ENCODE measurements around the gene DLGAP3. TPM values are rescaled to one million over a fixed set of nuclear protein-coding genes. Genes with fewer than 3 reads are reported as not detected.

Gene DLGAP3
- total and polyA plus RNA-seq, 11 donors: 0.07 to 0.51 (median 0.10) TPM; not detected in 8

- 90 to 96% (median 94%) methylated on average over 3 of the region's 3 CpGs for WGBS, 4 donors
- no peak for DNase-seq
- TF ChIP-seq POLR2A (IDR thresholded peaks at IDR 0.05) (no peak), CTCF (IDR thresholded peaks at IDR 0.05) (no peak)
- Histone ChIP-seq H3K36me3 (peaks cover 0 to 5% (median 0%) of the 10 kb centered on the region in 9 donors), H3K4me1 (peaks cover 3 to 78% (median 46%) of the 10 kb centered on the region in 12 donors), H3K27me3 (no peaks in the 10 kb centered on the region), H3K4me3 (no peak overlapping the region), H3K9me3 (no peaks in the 10 kb centered on the region), H3K27ac (peak overlapping the region in 6 of 12 donors; percentile 23 to 88 (median 28))
- intact Hi-C loops (cut with DNase I): no loop called here
- no peak for ATAC-seq
Measured at GRCh38 chr1:34840426-34840825, 89.0 kb downstream of the DLGAP3 start.

GRCh38 chr1:34839526-34840305, 89.7 kb downstream of the DLGAP3 start:
- peak in 1 of 5 donors; percentile 2 for DNase-seq
- Histone ChIP-seq H3K9me3 (no peaks in the 10 kb centered on the region), H3K36me3 (peaks cover 0 to 5% (median 0%) of the 10 kb centered on the region in 9 donors), H3K27me3 (no peaks in the 10 kb centered on the region), H3K4me1 (peaks cover 3 to 77% (median 41%) of the 10 kb centered on the region in 12 donors), H3K4me3 (no peak overlapping the region), H3K27ac (peak overlapping the region in 6 of 12 donors; percentile 25 to 88 (median 32))
- ATAC-seq: no peak
- intact Hi-C loops (cut with DNase I): loop anchor here in 1 of 10 donors (5.0 kb wide), 1 partner anchor 42 kb away; no protein-coding TSS in a partner anchor
- 75 to 82% (median 78%) methylated on average over 14 of the region's 14 CpGs for WGBS, 4 donors
- TF ChIP-seq POLR2A (IDR thresholded peaks at IDR 0.05): no peak
- TF ChIP-seq CTCF (IDR thresholded peaks at IDR 0.05): no peak

- Histone ChIP-seq H3K4me1 (peaks cover 3 to 64% (median 26%) of the 10 kb centered on the region in 12 donors), H3K27ac (peak overlapping the region in 3 of 12 donors; percentile 9 to 90 (median 85)), H3K9me3 (no peaks in the 10 kb centered on the region), H3K36me3 (peaks cover 0 to 4% (median 0%) of the 10 kb centered on the region in 9 donors), H3K27me3 (no peaks in the 10 kb centered on the region), H3K4me3 (no peak overlapping the region)
- intact Hi-C loops (cut with DNase I): loop anchor here in 1 of 10 donors (5.0 kb wide), 1 partner anchor 36 kb away; no protein-coding TSS in a partner anchor
- ATAC-seq (no peak), DNase-seq (no peak)
- 84 to 100% (median 92%) methylated on average over 1 of the region's 1 CpG for WGBS, 4 donors
- TF ChIP-seq POLR2A (IDR thresholded peaks at IDR 0.05) (no peak), CTCF (IDR thresholded peaks at IDR 0.05) (no peak)
Measured at GRCh38 chr1:34833711-34834110, 95.7 kb downstream of the DLGAP3 start.

GRCh38 chr1:34831721-34832246, 97.7 kb downstream of the DLGAP3 start:
- intact Hi-C loops (cut with DNase I): loop anchor here in 1 of 10 donors (5.0 kb wide), 1 partner anchor 34 kb away; no protein-coding TSS in a partner anchor
- Histone ChIP-seq H3K9me3 (no peaks in the 10 kb centered on the region), H3K27ac (peak overlapping the region in 4 of 12 donors; percentile 6 to 43 (median 32)), H3K36me3 (peaks cover 0 to 4% (median 0%) of the 10 kb centered on the region in 9 donors), H3K27me3 (no peaks in the 10 kb centered on the region), H3K4me1 (peaks cover 3 to 68% (median 17%) of the 10 kb centered on the region in 12 donors), H3K4me3 (no peak overlapping the region)
- no peak for TF ChIP-seq CTCF (IDR thresholded peaks at IDR 0.05)
- TF ChIP-seq POLR2A (IDR thresholded peaks at IDR 0.05): no peak
- no peak for ATAC-seq
- 65 to 81% (median 73%) methylated on average over 4 to 6 of the region's 6 CpGs for WGBS, 4 donors
- no peak for DNase-seq

Data from heart left ventricle (tissue), 16 donors.